Lung (tissue), 12 donors: ENCODE data around the gene MYT1. TPM values are rescaled to one million over a fixed set of nuclear protein-coding genes. Genes with fewer than 3 reads are reported as not detected.
"Not testable (repeated sequence)": the region's sequence is repeated elsewhere in the genome, so short reads cannot be mapped to it uniquely, and the experiment has no call there.

Source experiments
- ATAC-seq: fragments of 200-7000 bp; cut with Tn5 transposase; one replicate; pipeline ENCODE4 v1.9.1; 2020; ENCODE audit warnings: moderate number of reproducible peaks; ENCODE audit not compliant: insufficient read depth, low FRiP score
- DNase-seq, 3 donors: peaks; one replicate each; pipeline ENCODE4 v3.0.0-alpha.2; 2013 to 2017
- H3K27ac ChIP-seq, 2 donors: one replicate each; pipeline ENCODE4 v1.5.1; 2013; ENCODE audit warnings: mild to moderate bottlenecking in 2 of 2, moderate library complexity in 2 of 2, control low read depth in 1 of 2, inconsistent platforms in 1 of 2, low read depth in 1 of 2, low read length in 1 of 2
- H3K27me3 ChIP-seq, 3 donors: one replicate each; pipeline ENCODE4 v1.5.1; 2013; ENCODE audit warnings: low read length in 2 of 3; ENCODE audit not compliant: control insufficient read depth in 3 of 3, insufficient read depth in 3 of 3
- H3K36me3 ChIP-seq, 4 donors: one replicate each; pipeline ENCODE4 v1.5.1; 2013; ENCODE audit warnings: low read length in 4 of 4, mild to moderate bottlenecking in 1 of 4, moderate library complexity in 1 of 4; ENCODE audit not compliant: control insufficient read depth in 4 of 4, insufficient read depth in 4 of 4
- H3K4me1 ChIP-seq, 5 donors: one replicate each; pipeline ENCODE4 v1.5.1; 2013; ENCODE audit warnings: low read length in 5 of 5, mild to moderate bottlenecking in 2 of 5, moderate library complexity in 1 of 5; ENCODE audit not compliant: control insufficient read depth in 5 of 5, insufficient read depth in 5 of 5
- H3K4me3 ChIP-seq: one replicate; pipeline ENCODE4 v1.5.1; 2013; ENCODE audit warnings: mild to moderate bottlenecking, control low read depth, moderate library complexity
- H3K9ac ChIP-seq, 2 donors: one replicate each; pipeline ENCODE4 v1.5.1; 2013; ENCODE audit warnings: low read length in 2 of 2, control low read depth in 1 of 2; ENCODE audit not compliant: insufficient read depth in 1 of 2
- H3K9me3 ChIP-seq, 4 donors: one replicate each; pipeline ENCODE4 v1.5.1; 2013; ENCODE audit warnings: low read length in 3 of 4, mild to moderate bottlenecking in 1 of 4, moderate library complexity in 1 of 4; ENCODE audit not compliant: control insufficient read depth in 4 of 4, insufficient read depth in 3 of 4
- CTCF ChIP-seq: IDR thresholded peaks from 2 replicates; pipeline ENCODE4 v1.5.1; 2012; ENCODE audit warnings: mild to moderate bottlenecking; ENCODE audit errors: control extremely low read depth, extremely low read depth
- WGBS, 2 donors: extraction: QIAGEN DNeasy Blood & Tissue Kit; methylation state at CpG; one replicate each; pipeline ENCODE4 v1.1.7; 2013; 5-methylcytosine and 5-hydroxymethylcytosine counted together
- polyA plus RNA-seq, 2 donors: library from polyadenylated mRNA; stranded (reverse); fragments of 200-250 nt; gene quantifications; one replicate each; pipeline ENCODE4 v1.2.1, GENCODE V29; 2013
- total RNA-seq, 2 donors: library from RNA; depleted of rRNA in 1 of 2; stranded (reverse); fragments of >200 nt in 1 of 2; gene quantifications; one replicate each; pipeline ENCODE4 v1.2.1, GENCODE V29; 2014 to 2021
- donor health status: control.
- donor health status: control.
- donor health status: Bipolar disorder and iron deficiency.
- donor health status: healthy.
- donor health status: DM: yes; HTN: yes; CAD: no.

MYT1 gene
- total and polyA plus RNA-seq, 4 donors, result 0.03 to 0.40 (median 0.10) TPM; not detected in 1

- TF ChIP-seq CTCF, result no peak
- ATAC-seq, result no peak
Observed at GRCh38 chr20:64121586-64121985, 42.7 kb upstream of the MYT1 start.

GRCh38 chr20:64122927-64123326, 41.3 kb upstream of the MYT1 start:
- 63 to 78% methylated on average over 11 of the region's 11 CpGs for WGBS, 2 donors
- H3K9ac ChIP-seq, H3K4me3 ChIP-seq, DNase-seq, H3K9me3 ChIP-seq, ATAC-seq, H3K36me3 ChIP-seq, H3K4me1 ChIP-seq, H3K27ac ChIP-seq, H3K27me3 ChIP-seq: not testable (repeated sequence)

More at GRCh38 chr20:64121586-64121985, 42.7 kb upstream of the MYT1 start:
- WGBS, 2 donors, result 87 to 93% methylated on average over 12 of the region's 12 CpGs
- H3K36me3 ChIP-seq, result no peaks in the 10 kb centered on the region
- no peaks in the 10 kb centered on the region for H3K9me3 ChIP-seq
- no peak for DNase-seq
- no peaks in the 10 kb centered on the region for H3K27me3 ChIP-seq
- no peak overlapping the region for H3K4me3 ChIP-seq
- peaks cover 0 to 5% (median 0%) of the 10 kb centered on the region in 5 donors for H3K4me1 ChIP-seq
- H3K9ac ChIP-seq, result no peak overlapping the region
- no peak overlapping the region for H3K27ac ChIP-seq

- H3K4me3 ChIP-seq, H3K27me3 ChIP-seq, ATAC-seq, H3K4me1 ChIP-seq, H3K9ac ChIP-seq, H3K9me3 ChIP-seq, H3K36me3 ChIP-seq, H3K27ac ChIP-seq, DNase-seq: not testable (repeated sequence)
- 75 to 90% methylated on average over 11 of the region's 11 CpGs for WGBS, 2 donors
Observed at GRCh38 chr20:64123517-64123916, 40.7 kb upstream of the MYT1 start.

- 82 to 92% methylated on average over 11 of the region's 11 CpGs for WGBS, 2 donors
- Histone ChIP-seq H3K4me1 (no peaks in the 10 kb centered on the region), H3K27me3 (no peaks in the 10 kb centered on the region), H3K4me3 (no peak overlapping the region), H3K9me3 (peaks cover 0 to 3% (median 0%) of the 10 kb centered on the region in 4 donors), H3K9ac (no peak overlapping the region), H3K36me3 (no peaks in the 10 kb centered on the region), H3K27ac (no peak overlapping the region)
- no peak for TF ChIP-seq CTCF
- ATAC-seq, result no peak
- no peak for DNase-seq
Observed at GRCh38 chr20:64129146-64129782, 35.0 kb upstream of the MYT1 start.
